ENCODE data around the gene GMDS.

GMDS gene

GRCh38 chr6:2197984-2198383 lies 47.4 kb downstream of the GMDS start:
- Histone ChIP-seq H3K27me3 (ENCODE audit: insufficient read depth, low read length) (no peaks in the 10 kb centered on the region), H3K4ac (ENCODE audit: low read depth, low read length) (no peak overlapping the region), H2BK5ac (ENCODE audit: low read depth, low read length, poor library complexity) (no peak overlapping the region), H3K9me3 (ENCODE audit: insufficient read depth, low read depth, low read length) (no peaks in the 10 kb centered on the region), H3K4me1 (ENCODE audit: control insufficient read depth in 1 of 2, insufficient read depth in 2 of 2, low read length in 2 of 2) (no peaks in the 10 kb centered on the region), H2AK5ac (ENCODE audit: low read length) (no peak overlapping the region), H2AFZ (ENCODE audit: insufficient read depth, low read length, poor library complexity) (no peak overlapping the region), H2BK12ac (ENCODE audit: low read length) (no peak overlapping the region), H3K79me2 (ENCODE audit: control insufficient read depth, insufficient read depth, low read length, poor library complexity) (no peaks in the 10 kb centered on the region), H4K91ac (ENCODE audit: low read depth, low read length) (no peak overlapping the region), H3K36me3 (ENCODE audit: control insufficient read depth in 1 of 2, insufficient read depth in 2 of 2, low read length in 2 of 2) (no peaks in the 10 kb centered on the region), H3K27ac (ENCODE audit: low read depth, low read length) (no peak overlapping the region), H4K8ac (ENCODE audit: low read depth, low read length) (no peak overlapping the region), H3K4me3 (ENCODE audit: low read depth, low read length) (no peak overlapping the region), H3K14ac (ENCODE audit: low read length) (no peak overlapping the region), H3K18ac (ENCODE audit: low read length) (no peak overlapping the region), H2BK120ac (ENCODE audit: insufficient read depth, low read length, poor library complexity) (no peak overlapping the region), H4K12ac (ENCODE audit: low read depth, low read length) (no peak overlapping the region), H3K9ac (ENCODE audit: low read length) (no peak overlapping the region), H3K4me2 (ENCODE audit: low read length) (no peak overlapping the region), H3K79me1 (ENCODE audit: low read length) (no peaks in the 10 kb centered on the region), H3K23ac (ENCODE audit: low read length) (no peak overlapping the region)
- peak in 1 of 2 donors; percentile 25 for DNase-seq
- WGBS (ENCODE audit: extremely low coverage, insufficient coverage, insufficient read length): no CpG with 5 or more reads among the region's 4 CpGs

GRCh38 chr6:2197177-2197671 lies 48.2 kb downstream of the GMDS start:
- H4K12ac ChIP-seq (ENCODE audit: low read depth, low read length): no peak overlapping the region
- no peak overlapping the region for H3K14ac ChIP-seq (ENCODE audit: low read length)
- no peaks in the 10 kb centered on the region for H3K9me3 ChIP-seq (ENCODE audit: insufficient read depth, low read depth, low read length)
- no peaks in the 10 kb centered on the region for H3K36me3 ChIP-seq (ENCODE audit: control insufficient read depth in 1 of 2, insufficient read depth in 2 of 2, low read length in 2 of 2)
- H3K23ac ChIP-seq (ENCODE audit: low read length): no peak overlapping the region
- no peak overlapping the region for H3K4me2 ChIP-seq (ENCODE audit: low read length)
- H2BK12ac ChIP-seq (ENCODE audit: low read length): no peak overlapping the region
- no peaks in the 10 kb centered on the region for H3K79me1 ChIP-seq (ENCODE audit: low read length)
- H3K79me2 ChIP-seq (ENCODE audit: control insufficient read depth, insufficient read depth, low read length, poor library complexity): no peaks in the 10 kb centered on the region
- no peaks in the 10 kb centered on the region for H3K4me1 ChIP-seq (ENCODE audit: control insufficient read depth in 1 of 2, insufficient read depth in 2 of 2, low read length in 2 of 2)
- no peak overlapping the region for H2BK120ac ChIP-seq (ENCODE audit: insufficient read depth, low read length, poor library complexity)
- H3K9ac ChIP-seq (ENCODE audit: low read length): no peak overlapping the region
- no peak overlapping the region for H2BK5ac ChIP-seq (ENCODE audit: low read depth, low read length, poor library complexity)
- peak in 1 of 2 donors; percentile 41 for DNase-seq
- no peaks in the 10 kb centered on the region for H3K27me3 ChIP-seq (ENCODE audit: insufficient read depth, low read length)
- WGBS (ENCODE audit: extremely low coverage, insufficient coverage, insufficient read length): no CpG with 5 or more reads among the region's 7 CpGs
- no peak overlapping the region for H2AK5ac ChIP-seq (ENCODE audit: low read length)
- no peak overlapping the region for H2AFZ ChIP-seq (ENCODE audit: insufficient read depth, low read length, poor library complexity)
- H3K27ac ChIP-seq (ENCODE audit: low read depth, low read length): no peak overlapping the region
- no peak overlapping the region for H3K18ac ChIP-seq (ENCODE audit: low read length)
- H4K91ac ChIP-seq (ENCODE audit: low read depth, low read length): no peak overlapping the region
- no peak overlapping the region for H3K4me3 ChIP-seq (ENCODE audit: low read depth, low read length)
- H4K8ac ChIP-seq (ENCODE audit: low read depth, low read length): no peak overlapping the region
- H3K4ac ChIP-seq (ENCODE audit: low read depth, low read length): no peak overlapping the region

GRCh38 chr6:2196079-2196679 lies 49.2 kb downstream of the GMDS start:
- Histone ChIP-seq H2AK5ac (ENCODE audit: low read length) (no peak overlapping the region), H3K4me2 (ENCODE audit: low read length) (no peak overlapping the region), H3K36me3 (ENCODE audit: control insufficient read depth in 1 of 2, insufficient read depth in 2 of 2, low read length in 2 of 2) (no peaks in the 10 kb centered on the region), H3K9ac (ENCODE audit: low read length) (no peak overlapping the region), H2BK5ac (ENCODE audit: low read depth, low read length, poor library complexity) (no peak overlapping the region), H3K9me3 (ENCODE audit: insufficient read depth, low read depth, low read length) (peaks cover 2% of the 10 kb centered on the region), H3K79me2 (ENCODE audit: control insufficient read depth, insufficient read depth, low read length, poor library complexity) (no peaks in the 10 kb centered on the region), H3K27ac (ENCODE audit: low read depth, low read length) (no peak overlapping the region), H2BK12ac (ENCODE audit: low read length) (no peak overlapping the region), H3K4ac (ENCODE audit: low read depth, low read length) (no peak overlapping the region), H2AFZ (ENCODE audit: insufficient read depth, low read length, poor library complexity) (no peak overlapping the region), H3K27me3 (ENCODE audit: insufficient read depth, low read length) (no peaks in the 10 kb centered on the region), H3K23ac (ENCODE audit: low read length) (no peak overlapping the region), H3K79me1 (ENCODE audit: low read length) (no peaks in the 10 kb centered on the region), H4K12ac (ENCODE audit: low read depth, low read length) (no peak overlapping the region), H4K91ac (ENCODE audit: low read depth, low read length) (no peak overlapping the region), H4K8ac (ENCODE audit: low read depth, low read length) (no peak overlapping the region), H3K4me1 (ENCODE audit: control insufficient read depth in 1 of 2, insufficient read depth in 2 of 2, low read length in 2 of 2) (no peaks in the 10 kb centered on the region), H3K18ac (ENCODE audit: low read length) (no peak overlapping the region), H3K4me3 (ENCODE audit: low read depth, low read length) (no peak overlapping the region), H2BK120ac (ENCODE audit: insufficient read depth, low read length, poor library complexity) (no peak overlapping the region), H3K14ac (ENCODE audit: low read length) (no peak overlapping the region)
- no CpG with 5 or more reads among the region's 1 CpG for WGBS (ENCODE audit: extremely low coverage, insufficient coverage, insufficient read length)
- DNase-seq: peak; percentile 41 to 82

GRCh38 chr6:2194643-2195042 lies 50.8 kb downstream of the GMDS start:
- no peaks in the 10 kb centered on the region for H3K79me1 ChIP-seq (ENCODE audit: low read length)
- H2BK12ac ChIP-seq (ENCODE audit: low read length): no peak overlapping the region
- H3K36me3 ChIP-seq (ENCODE audit: control insufficient read depth in 1 of 2, insufficient read depth in 2 of 2, low read length in 2 of 2): no peaks in the 10 kb centered on the region
- H3K4me3 ChIP-seq (ENCODE audit: low read depth, low read length): no peak overlapping the region
- no CpG with 5 or more reads among the region's 4 CpGs for WGBS (ENCODE audit: extremely low coverage, insufficient coverage, insufficient read length)
- H3K18ac ChIP-seq (ENCODE audit: low read length): no peak overlapping the region
- H3K27me3 ChIP-seq (ENCODE audit: insufficient read depth, low read length): no peaks in the 10 kb centered on the region
- no peaks in the 10 kb centered on the region for H3K4me1 ChIP-seq (ENCODE audit: control insufficient read depth in 1 of 2, insufficient read depth in 2 of 2, low read length in 2 of 2)
- no peak overlapping the region for H3K4me2 ChIP-seq (ENCODE audit: low read length)
- H3K79me2 ChIP-seq (ENCODE audit: control insufficient read depth, insufficient read depth, low read length, poor library complexity): no peaks in the 10 kb centered on the region
- H4K12ac ChIP-seq (ENCODE audit: low read depth, low read length): no peak overlapping the region
- no peak overlapping the region for H2AK5ac ChIP-seq (ENCODE audit: low read length)
- H2AFZ ChIP-seq (ENCODE audit: insufficient read depth, low read length, poor library complexity): no peak overlapping the region
- H3K9ac ChIP-seq (ENCODE audit: low read length): no peak overlapping the region
- H3K23ac ChIP-seq (ENCODE audit: low read length): no peak overlapping the region
- no peak for DNase-seq
- peaks cover 2% of the 10 kb centered on the region for H3K9me3 ChIP-seq (ENCODE audit: insufficient read depth, low read depth, low read length)
- no peak overlapping the region for H3K4ac ChIP-seq (ENCODE audit: low read depth, low read length)
- H4K8ac ChIP-seq (ENCODE audit: low read depth, low read length): no peak overlapping the region
- H2BK5ac ChIP-seq (ENCODE audit: low read depth, low read length, poor library complexity): no peak overlapping the region
- no peak overlapping the region for H3K14ac ChIP-seq (ENCODE audit: low read length)
- no peak overlapping the region for H3K27ac ChIP-seq (ENCODE audit: low read depth, low read length)
- no peak overlapping the region for H2BK120ac ChIP-seq (ENCODE audit: insufficient read depth, low read length, poor library complexity)
- H4K91ac ChIP-seq (ENCODE audit: low read depth, low read length): no peak overlapping the region
